Gastroesophageal sphincter (tissue), 4 donors: ENCODE results near the gene CDH4. TPM values are rescaled to one million over a fixed set of nuclear protein-coding genes. Genes with fewer than 3 reads are reported as not detected.

Source experiments
- ATAC-seq: fragments of 150-250 bp; one replicate; pipeline ENCODE4 v1.9.1; 2016; ENCODE audit warnings: mild to moderate bottlenecking, moderate library complexity
- H3K27ac ChIP-seq, 4 donors: fragments of 200-600 bp; sonication (generic) in 3 of 4; 1 replicate in 3 of 4; 2 replicates in 1 of 4; pipeline ENCODE4 v1.5.1; 2016 to 2019
- H3K27me3 ChIP-seq: fragments of 200-600 bp; sonication (generic); one replicate; pipeline ENCODE4 v1.5.1; 2019
- H3K36me3 ChIP-seq, 2 donors: fragments of 200-600 bp; sonication (generic); one replicate each; pipeline ENCODE4 v1.5.1; 2019; ENCODE audit warnings: control low read depth in 1 of 2
- H3K4me1 ChIP-seq, 3 donors: fragments of 200-600 bp; sonication (generic); 1 replicate in 2 of 3; 2 replicates in 1 of 3; pipeline ENCODE4 v1.5.1; 2016 to 2019; ENCODE audit warnings: control low read depth in 2 of 3
- H3K4me3 ChIP-seq, 2 donors: fragments of 200-600 bp; sonication (generic); one replicate each; pipeline ENCODE4 v1.5.1; 2019; ENCODE audit warnings: mild to moderate bottlenecking in 1 of 2, moderate library complexity in 1 of 2
- H3K9me3 ChIP-seq, 3 donors: fragments of 200-600 bp; sonication (generic); one replicate each; pipeline ENCODE4 v1.5.1; 2017 to 2019; ENCODE audit warnings: control low read depth in 2 of 3
- EP300 ChIP-seq: sonication (generic); formaldehyde crosslinking; IDR thresholded peaks from one replicate; pipeline ENCODE4 v1.6.1; 2017; ENCODE audit warnings: antibody characterized with exemption, mild to moderate bottlenecking
- POLR2A ChIP-seq, 2 donors: fragments of 450-650 bp; IDR thresholded peaks; one replicate each; pipeline ENCODE4 v1.6.1; 2017; ENCODE audit warnings: antibody characterized with exemption in 2 of 2, mild to moderate bottlenecking in 2 of 2, moderate library complexity in 1 of 2
- POLR2AphosphoS5 ChIP-seq: sonication (generic); formaldehyde crosslinking; IDR thresholded peaks from one replicate; pipeline ENCODE4 v1.6.1; 2017; ENCODE audit warnings: antibody characterized with exemption
- WGBS, 2 donors: methylation state at CpG; one replicate each; pipeline ENCODE4 v1.1.5; 2018; ENCODE audit warnings: low coverage in 1 of 2; 5-methylcytosine and 5-hydroxymethylcytosine counted together
- total RNA-seq, 4 donors: library from RNA; depleted of rRNA; stranded (reverse); fragments of >200 nt; gene quantifications; one replicate each; pipeline ENCODE4 v1.1.0, GENCODE V29; 2016
- TF ChIP-seq, protein P1 (sequence below), 4 experiments: fragments of 200-600 bp in 2 of 4; fragments of 450-650 bp in 2 of 4; sonication (generic) in 1 of 4; IDR thresholded peaks; one replicate each; pipeline ENCODE4 v1.5.1; 2017 to 2019; ENCODE audit warnings: antibody characterized with exemption in 4 of 4, mild to moderate bottlenecking in 2 of 4, moderate library complexity in 2 of 4

The CDH4 gene
- total RNA-seq, 4 donors from 2014 or later = under 0.01 to 1.5 (median 0.42) TPM; not detected in 1

GRCh38 chr20:61989741-61990140 is 737.7 kb downstream of the CDH4 start:
- no peak for ATAC-seq
- no peaks in the 10 kb centered on the region for H3K4me1 ChIP-seq
- no peak overlapping the region for H3K4me3 ChIP-seq
- H3K27ac ChIP-seq = no peak overlapping the region
- TF ChIP-seq POLR2A (IDR thresholded peaks at IDR 0.05) (no peak), EP300 (no peak), POLR2AphosphoS5 (no peak)
- TF ChIP-seq, protein P1, sequence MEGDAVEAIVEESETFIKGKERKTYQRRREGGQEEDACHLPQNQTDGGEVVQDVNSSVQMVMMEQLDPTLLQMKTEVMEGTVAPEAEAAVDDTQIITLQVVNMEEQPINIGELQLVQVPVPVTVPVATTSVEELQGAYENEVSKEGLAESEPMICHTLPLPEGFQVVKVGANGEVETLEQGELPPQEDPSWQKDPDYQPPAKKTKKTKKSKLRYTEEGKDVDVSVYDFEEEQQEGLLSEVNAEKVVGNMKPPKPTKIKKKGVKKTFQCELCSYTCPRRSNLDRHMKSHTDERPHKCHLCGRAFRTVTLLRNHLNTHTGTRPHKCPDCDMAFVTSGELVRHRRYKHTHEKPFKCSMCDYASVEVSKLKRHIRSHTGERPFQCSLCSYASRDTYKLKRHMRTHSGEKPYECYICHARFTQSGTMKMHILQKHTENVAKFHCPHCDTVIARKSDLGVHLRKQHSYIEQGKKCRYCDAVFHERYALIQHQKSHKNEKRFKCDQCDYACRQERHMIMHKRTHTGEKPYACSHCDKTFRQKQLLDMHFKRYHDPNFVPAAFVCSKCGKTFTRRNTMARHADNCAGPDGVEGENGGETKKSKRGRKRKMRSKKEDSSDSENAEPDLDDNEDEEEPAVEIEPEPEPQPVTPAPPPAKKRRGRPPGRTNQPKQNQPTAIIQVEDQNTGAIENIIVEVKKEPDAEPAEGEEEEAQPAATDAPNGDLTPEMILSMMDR (IDR thresholded peaks at IDR 0.05) = no peak
- no peaks in the 10 kb centered on the region for H3K27me3 ChIP-seq
- peaks cover 0 to 20% (median 0%) of the 10 kb centered on the region in 3 donors for H3K9me3 ChIP-seq
- WGBS, 2 donors = 56 to 61% methylated on average over 3 to 5 of the region's 14 CpGs
- H3K36me3 ChIP-seq = peaks cover 0 to 89% of the 10 kb centered on the region in 2 donors
